Endothelial cell of umbilical vein (primary cell): ENCODE results near the gene RPA1. TPM values are rescaled to one million over a fixed set of nuclear protein-coding genes. Genes with fewer than 3 reads are reported as not detected.

Source experiments
- BruUV-seq: library from RNA; stranded (reverse); fragments of 400-500 nt; replicated peaks from 2 replicates; lab custom pipeline; 2021; lab: Mats Ljungman, UMichigan
- CTCF ChIA-PET: fragments of 300-600, 350-600 bp; sonication (Branson Sonifier 250); formaldehyde crosslinking; loops from one replicate; lab custom pipeline; 2021; ENCODE audit warnings: antibody characterized with exemption, inconsistent platforms; lab: Charles Lee
- POLR2A ChIA-PET: fragments of 300-600, 350-600 bp; sonication (Branson Sonifier 250); formaldehyde crosslinking; loops from one replicate; lab custom pipeline; 2021; ENCODE audit warnings: antibody characterized with exemption, inconsistent platforms; lab: Charles Lee
- DNase-seq: peaks from one replicate; pipeline ENCODE4 v3.0.0-alpha.2; 2011; ENCODE audit warnings: low read depth, low spot score
- FAIRE-seq: peaks from 2 replicates; lab custom pipeline; 2011; peaks lifted over from hg19 to GRCh38; lab: Jason Lieb, UNC
- H2AFZ ChIP-seq: 2 replicates; pipeline ENCODE4 v1.6.0; 2012; ENCODE audit warnings: low read depth, low read length, control low read depth, inconsistent platforms
- H3K27ac ChIP-seq: 2 replicates; pipeline ENCODE4 v1.5.1; 2011; ENCODE audit warnings: low read depth, mild to moderate bottlenecking, control low read depth, low read length, moderate library complexity; ENCODE audit not compliant: insufficient read depth
- H3K27me3 ChIP-seq, 2 experiments: 2 replicates each; pipeline versions ENCODE4 v1.6.0 to v1.6.1; 2011; ENCODE audit warnings: low read length in 2 of 2, mixed read lengths in 1 of 2; ENCODE audit not compliant: control insufficient read depth in 2 of 2, insufficient read depth in 2 of 2
- H3K36me3 ChIP-seq, 2 experiments: 2 replicates in 1 of 2; 3 replicates in 1 of 2; pipeline ENCODE4 v1.5.1; 2011; ENCODE audit warnings: low read length in 2 of 2, mild to moderate bottlenecking in 1 of 2, moderate library complexity in 1 of 2; ENCODE audit not compliant: control insufficient read depth in 2 of 2, insufficient read depth in 2 of 2; ENCODE audit errors: extremely low read depth in 1 of 2
- H3K4me1 ChIP-seq: 3 replicates; pipeline ENCODE4 v1.5.1; 2011; ENCODE audit warnings: mild to moderate bottlenecking, low read length; ENCODE audit not compliant: control insufficient read depth, insufficient read depth; ENCODE audit errors: extremely low read depth
- H3K4me2 ChIP-seq: 2 replicates; pipeline ENCODE4 v1.6.1; 2011; ENCODE audit warnings: low read length, control low read depth, mixed read lengths; ENCODE audit not compliant: insufficient read depth
- H3K4me3 ChIP-seq, 3 experiments: fragments of 200-600 bp in 1 of 3; sonication (generic), shearing (Covaris generic) in 1 of 3; replicated peaks in 1 of 3; 2 replicates each; pipeline ENCODE4 v1.5.1; 2011 to 2016; ENCODE audit warnings: control low read depth in 3 of 3, low read length in 3 of 3, mild to moderate bottlenecking in 2 of 3, inconsistent platforms in 1 of 3, low read depth in 1 of 3, moderate library complexity in 1 of 3; ENCODE audit not compliant: insufficient read depth in 1 of 3
- H3K79me2 ChIP-seq: 2 replicates; pipeline ENCODE4 v1.6.0; 2012; ENCODE audit warnings: low read length, inconsistent platforms; ENCODE audit not compliant: control insufficient read depth, insufficient read depth
- H3K9ac ChIP-seq: replicated peaks from 2 replicates; pipeline ENCODE3; 2011; ENCODE audit warnings: low read length, control low read depth; ENCODE audit not compliant: insufficient read depth; ENCODE audit errors: extremely low read depth
- H3K9me1 ChIP-seq: replicated peaks from 3 replicates; pipeline ENCODE4 v1.6.0; 2011; ENCODE audit warnings: mild to moderate bottlenecking, low read length; ENCODE audit not compliant: control insufficient read depth, insufficient read depth; ENCODE audit errors: extremely low read depth
- H3K9me3 ChIP-seq: replicated peaks from 2 replicates; pipeline ENCODE4 v1.5.1; 2012; ENCODE audit warnings: low read length, inconsistent platforms; ENCODE audit not compliant: control insufficient read depth, insufficient read depth
- H4K20me1 ChIP-seq: replicated peaks from 2 replicates; pipeline ENCODE3; 2011; ENCODE audit warnings: mild to moderate bottlenecking, low read length; ENCODE audit not compliant: control insufficient read depth, insufficient read depth; ENCODE audit errors: extremely low read depth
- CTCF ChIP-seq, 2 donors: IDR thresholded peaks; 1 replicate in 1 of 2; 2 replicates in 1 of 2; pipeline ENCODE4 v1.5.1; 2011; ENCODE audit warnings: low read length in 2 of 2, mild to moderate bottlenecking in 2 of 2, moderate library complexity in 2 of 2, control low read depth in 1 of 2, inconsistent platforms in 1 of 2, low read depth in 1 of 2; ENCODE audit not compliant: insufficient read depth in 1 of 2; ENCODE audit errors: extremely low read depth in 1 of 2
- EZH2 ChIP-seq: IDR thresholded peaks from 2 replicates; pipeline ENCODE4 v1.6.1; 2012; ENCODE audit warnings: borderline replicate concordance, low read depth, mild to moderate bottlenecking, moderate library complexity, low read length, inconsistent platforms; ENCODE audit not compliant: severe bottlenecking
- FOS ChIP-seq: IDR thresholded peaks from 2 replicates; pipeline ENCODE4 v1.6.1; 2011; ENCODE audit warnings: mild to moderate bottlenecking, low read length, moderate library complexity, borderline replicate concordance; ENCODE audit not compliant: insufficient read depth
- GATA2 ChIP-seq: IDR thresholded peaks from 2 replicates; pipeline ENCODE4 v1.7.0; 2011; ENCODE audit warnings: low read depth, mild to moderate bottlenecking, moderate library complexity, mixed read lengths, low read length; ENCODE audit not compliant: insufficient read length, insufficient read depth
- JUN ChIP-seq: IDR thresholded peaks from 2 replicates; pipeline ENCODE4 v1.6.1; 2011; ENCODE audit warnings: borderline replicate concordance, low read depth; ENCODE audit not compliant: insufficient read length, insufficient read depth
- MYC ChIP-seq: IDR thresholded peaks from one replicate; pipeline ENCODE4 v1.6.1; 2011; ENCODE audit warnings: mild to moderate bottlenecking, low read depth, low read length
- POLR2A ChIP-seq: IDR thresholded peaks from 2 replicates; pipeline ENCODE4 v1.6.1; 2012; ENCODE audit warnings: low read depth, mild to moderate bottlenecking, control low read depth, low read length
- POLR2AphosphoS5 ChIP-seq: IDR thresholded peaks from 2 replicates; pipeline ENCODE4 v1.6.1; 2012; ENCODE audit warnings: low read depth, mild to moderate bottlenecking, control low read depth, low read length, moderate library complexity; ENCODE audit not compliant: insufficient read depth
- dilution Hi-C: fragments of 300-500 bp; cut with MboI; formaldehyde crosslinking; loops from one replicate; pipeline ENCODE4 v1.15.0; 2019; ENCODE audit warnings: low sequenced_read_pairs; ENCODE audit not compliant: extremely low pct_ligation_motif_present
- intact Hi-C: fragments of 100-400 bp; cut with micrococcal nuclease; formaldehyde crosslinking; loops from one replicate; pipeline ENCODE4 v1.10.0; 2022
- polyA plus RNA-seq, 4 experiments: library from polyadenylated mRNA; depleted of rRNA in 3 of 4; stranded (reverse) in 3 of 4; unstranded in 1 of 4; fragments of >200 nt; gene quantifications; 2 replicates each; pipeline versions ENCODE4 v1.2.1 to v1.2.3, GENCODE V29; 2011 to 2012; ENCODE audit warnings: missing spikeins in 1 of 4
- total RNA-seq: library from RNA; stranded (reverse); gene quantifications from 2 replicates; pipeline ENCODE4 v1.2.3, GENCODE V29; 2021
- TF ChIP-seq, protein P1 (sequence below): IDR thresholded peaks from 2 replicates; pipeline ENCODE4 v1.6.1; 2011; ENCODE audit not compliant: insufficient read depth, insufficient read length

RPA1 gene
- total and polyA plus RNA-seq, 2 donors (not counting 3 experiments of a cell fraction or from before 2014, with no cell fraction given): 50.5 to 123 TPM

GRCh38 chr17:1915889-1916288 is 86.1 kb downstream of the RPA1 start:
- Histone ChIP-seq H3K4me3 (no peak overlapping the region), H3K4me1 (no peaks in the 10 kb centered on the region), H2AFZ (no peak overlapping the region), H3K27me3 (peaks cover 0 to 5% of the 10 kb centered on the region in 2 experiments), H3K27ac (no peak overlapping the region), H3K9me3 (no peaks in the 10 kb centered on the region), H3K9ac (no peak overlapping the region), H3K79me2 (no peaks in the 10 kb centered on the region), H3K9me1 (no peaks in the 10 kb centered on the region), H3K4me2 (no peak overlapping the region), H4K20me1 (no peaks in the 10 kb centered on the region), H3K36me3 (no peaks in the 10 kb centered on the region)
- dilution Hi-C loops: no loop called here
- TF ChIP-seq GATA2 (no peak), CTCF (IDR thresholded peaks at IDR 0.05; ENCODE audit: extremely low read depth in 1 of 2, insufficient read depth in 1 of 2, low read depth in 1 of 2, low read length in 2 of 2) (no peak), MYC (no peak), POLR2A (no peak), POLR2AphosphoS5 (no peak), FOS (no peak), EZH2 (no peak), JUN (no peak)
- TF ChIP-seq, protein P1, sequence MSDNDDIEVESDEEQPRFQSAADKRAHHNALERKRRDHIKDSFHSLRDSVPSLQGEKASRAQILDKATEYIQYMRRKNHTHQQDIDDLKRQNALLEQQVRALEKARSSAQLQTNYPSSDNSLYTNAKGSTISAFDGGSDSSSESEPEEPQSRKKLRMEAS: no peak
- intact Hi-C loops: no loop called here
- ChIA-PET CTCF (interaction anchor here (1.2 kb wide), 1 partner anchor 110 kb away, joined by 5 read pairs; the partner anchor contains the start of gene RTN4RL1), POLR2A (no interaction called here)
- no peak for FAIRE-seq
- no TSS peak for BruUV-seq
- no peak for DNase-seq
